ENCODE data around the gene DOK4.

GRCh38 chr16:57525761-57526160, 39.5 kb upstream of the DOK4 start:
- no peak for TF ChIP-seq CTCF (IDR thresholded peaks at IDR 0.05)
- no peak for TF ChIP-seq REST (IDR thresholded peaks at IDR 0.05; ENCODE audit: insufficient read depth in 1 of 2, low read depth in 2 of 2, low read length in 1 of 2)
- no peak for TF ChIP-seq POLR2AphosphoS5 (IDR thresholded peaks at IDR 0.05; ENCODE audit: low read depth, low read length)
- no peak for TF ChIP-seq TCF7L2 (IDR thresholded peaks at IDR 0.05; ENCODE audit: low read depth, low read length)
- TF ChIP-seq SIN3A (IDR thresholded peaks at IDR 0.05; ENCODE audit: borderline replicate concordance, insufficient read depth, low read depth, low read length) = no peak

Data from Panc1 (cell line).